HG02885 (cell line): Measurements from ENCODE around the gene TBL2.
"Not testable (repeated sequence)": the region's sequence is repeated elsewhere in the genome, so short reads cannot be mapped to it uniquely, and the experiment has no call there.

Source experiments
- ATAC-seq: cut with Tn5 transposase; IDR thresholded peaks from one replicate; pipeline ENCODE4 v1.9.1; 2021; ENCODE audit warnings: mild to moderate bottlenecking; ENCODE audit not compliant: unreplicated experiment, poor library complexity

The TBL2 gene

GRCh38 chr7:73572767-73573186 is 5.6 kb downstream of the TBL2 start:
- no peak for ATAC-seq

- ATAC-seq, result no peak
Observed at GRCh38 chr7:73570977-73571376, 7.4 kb downstream of the TBL2 start.

DNA sequence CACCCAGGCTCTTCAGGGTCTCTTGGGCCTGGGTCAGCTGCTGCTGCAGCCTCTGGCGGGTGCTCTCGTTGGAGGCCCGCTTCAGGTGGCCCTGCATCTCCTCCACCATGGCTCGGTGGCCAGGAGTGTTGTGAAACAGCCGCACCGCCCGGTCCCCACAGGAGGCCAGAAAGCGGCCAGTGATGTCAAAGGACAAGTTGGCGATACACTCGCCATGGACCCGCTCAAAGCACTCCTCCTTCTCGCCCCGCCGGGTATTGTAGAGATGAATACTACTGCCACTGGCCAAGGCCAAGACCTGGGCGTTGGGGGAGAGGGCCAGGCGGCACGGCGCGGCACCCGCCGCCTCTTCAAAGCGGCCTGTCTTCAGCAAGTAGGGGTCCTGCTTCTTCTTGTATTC is 7.9 kb downstream of the TBL2 start:
- ATAC-seq, result no peak

DNA sequence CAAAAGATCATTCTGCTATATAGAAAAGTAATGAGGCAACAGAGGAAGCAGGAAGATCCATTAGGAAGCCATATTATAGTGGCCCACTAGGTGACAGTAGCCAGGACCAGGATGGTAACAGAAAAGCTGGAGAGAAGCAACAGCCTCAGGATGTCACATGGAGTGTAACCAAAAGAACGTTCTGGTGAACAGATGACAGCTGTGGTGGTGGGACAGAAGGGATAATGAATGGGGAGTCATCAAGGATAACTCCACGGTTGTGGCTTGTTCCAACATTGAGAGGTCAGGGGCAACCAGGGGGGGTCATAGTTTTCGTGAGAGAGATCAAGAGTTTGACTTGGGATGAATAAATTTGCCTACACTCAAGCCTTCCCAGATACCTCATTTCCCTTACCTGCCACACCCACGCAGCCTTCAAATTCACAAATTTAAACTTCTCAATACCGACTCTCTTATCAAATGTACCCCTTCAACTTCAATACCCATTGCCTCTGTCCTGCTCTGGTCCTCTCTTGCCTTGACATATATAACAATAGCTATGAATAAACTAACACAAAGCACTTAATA is 9.3 kb downstream of the TBL2 start:
- ATAC-seq, result no peak

GRCh38 chr7:73567846-73568685 is 10.3 kb downstream of the TBL2 start:
- no peak for ATAC-seq

DNA sequence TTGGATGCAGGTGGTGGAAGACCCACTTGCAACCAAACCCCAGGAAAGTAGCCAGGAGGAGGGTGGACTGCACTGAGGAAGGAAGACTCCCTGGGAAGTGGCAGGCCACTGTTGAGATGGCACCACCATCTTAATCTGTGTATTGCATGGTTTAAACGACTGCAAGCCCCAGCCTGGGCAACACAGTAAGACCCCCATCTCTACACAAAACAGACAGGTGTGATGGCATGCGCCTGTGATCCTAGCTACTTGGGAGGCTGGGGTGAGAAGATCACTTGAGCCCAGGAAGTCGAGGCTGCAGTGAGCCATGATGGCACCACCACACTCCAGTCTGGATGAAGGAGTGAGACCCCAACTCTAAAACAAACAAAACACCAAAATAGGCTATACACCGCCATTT is 11.2 kb downstream of the TBL2 start:
- no peak for ATAC-seq

DNA sequence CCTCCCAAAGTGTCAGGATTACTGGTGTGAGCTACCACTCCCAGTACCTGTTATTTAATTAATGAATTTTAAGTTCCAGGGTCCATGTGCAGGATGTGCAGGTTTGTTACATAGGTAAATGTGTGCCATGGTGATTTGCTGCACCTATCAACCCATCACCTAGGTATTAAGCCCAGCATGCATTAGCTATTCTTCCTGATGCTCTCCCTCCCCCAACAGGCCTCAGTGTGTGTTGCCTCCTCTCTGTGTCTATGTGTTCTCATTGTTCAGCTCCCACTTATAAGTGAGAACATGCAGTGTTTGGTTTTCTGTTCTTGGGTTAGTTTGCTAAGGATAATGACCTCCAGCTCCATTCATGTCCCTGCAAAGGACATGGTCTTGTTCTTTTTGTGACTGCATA is 11.9 kb downstream of the TBL2 start:
- ATAC-seq, result not testable (repeated sequence)

- ATAC-seq, result no peak
Observed at GRCh38 chr7:73565675-73566340, 12.6 kb downstream of the TBL2 start.

DNA sequence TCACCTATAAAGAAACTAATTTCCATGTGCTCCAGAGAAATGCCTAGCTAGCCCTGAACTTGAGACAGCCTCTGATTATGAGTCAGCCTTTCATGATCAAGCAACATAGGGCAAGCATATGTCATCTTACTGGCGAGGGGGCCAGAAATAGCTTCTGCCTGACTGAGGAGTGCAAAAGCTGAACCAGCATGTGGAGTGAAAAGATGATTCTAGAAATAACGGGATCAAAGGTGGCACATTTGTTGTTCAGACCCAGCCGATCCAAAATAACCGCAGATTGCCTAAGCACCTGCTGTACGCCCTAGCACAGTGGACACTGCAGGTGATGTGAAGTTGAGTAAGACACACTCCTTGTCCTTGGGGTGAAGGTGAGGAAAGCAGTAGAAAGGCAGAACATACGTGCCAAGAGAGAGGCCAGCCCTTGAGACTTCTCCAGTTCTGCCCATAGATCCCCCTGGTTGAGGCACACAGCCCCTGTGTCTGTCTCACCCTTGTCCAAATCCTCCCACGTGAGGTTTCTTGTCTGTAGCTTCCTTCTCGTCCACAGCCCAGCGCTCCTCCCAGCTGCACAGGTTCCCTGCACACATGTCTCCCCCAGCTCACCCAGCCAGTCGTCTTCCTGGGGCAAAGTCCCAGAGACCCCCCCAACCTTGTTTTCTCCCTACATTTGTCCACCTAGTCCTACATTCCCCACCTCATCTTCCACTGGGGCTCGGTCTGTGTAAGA is 18.1 kb downstream of the TBL2 start:
- ATAC-seq, result no peak

GRCh38 chr7:73557397-73558257 is 20.8 kb downstream of the TBL2 start, which contains the start of gene BCL7B:
BCL7B (minus strand) TSS chr7:73557690; CDS start chr7:73557578, 112 bp downstream.
- peak; percentile 53 for ATAC-seq

DNA sequence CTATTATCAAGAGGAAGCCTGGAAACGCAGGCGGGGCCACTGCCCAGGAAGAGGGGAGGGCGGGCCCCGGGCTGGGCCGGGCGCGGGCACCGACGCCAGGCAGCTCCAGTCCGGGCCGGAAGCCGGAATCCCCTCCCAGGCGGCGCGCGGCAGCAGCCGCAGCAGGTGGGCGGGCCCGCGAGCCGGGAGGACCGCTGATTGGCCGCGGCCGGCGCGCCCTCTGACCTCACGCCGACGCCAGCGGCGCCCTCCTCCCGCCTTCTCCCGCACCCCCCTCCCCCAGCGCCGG is 21.3 kb downstream of the TBL2 start:
- peak; percentile 84 for ATAC-seq

GRCh38 chr7:73556208-73557107 is 21.9 kb downstream of the TBL2 start:
- no peak for ATAC-seq

GRCh38 chr7:73555411-73555982 is 22.9 kb downstream of the TBL2 start:
- no peak for ATAC-seq

DNA sequence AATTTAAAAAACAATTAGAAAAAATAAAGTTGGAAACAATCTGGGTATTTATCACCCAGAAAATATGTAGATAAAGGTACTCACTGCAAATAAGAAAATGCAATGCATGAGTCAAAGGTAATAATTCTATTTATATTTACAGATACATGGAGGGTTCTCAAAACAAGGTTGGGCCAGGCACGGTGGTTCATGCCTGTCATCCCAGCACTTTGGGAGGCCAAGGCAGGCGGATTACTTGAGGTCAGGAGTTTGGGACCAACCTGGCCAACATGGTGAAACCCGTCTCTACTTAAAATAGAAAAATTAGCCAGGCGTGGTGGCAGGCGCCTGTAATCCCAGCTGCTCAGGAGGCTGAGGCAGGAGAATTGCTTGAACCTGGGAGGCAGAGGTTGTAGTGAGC is 28.3 kb downstream of the TBL2 start:
- not testable (repeated sequence) for ATAC-seq

- ATAC-seq, result no peak
Observed at GRCh38 chr7:73549176-73549575, 29.2 kb downstream of the TBL2 start.

GRCh38 chr7:73547841-73548240 is 30.5 kb downstream of the TBL2 start:
- ATAC-seq, result no peak

GRCh38 chr7:73544678-73545077 is 33.7 kb downstream of the TBL2 start:
- ATAC-seq, result no peak

DNA sequence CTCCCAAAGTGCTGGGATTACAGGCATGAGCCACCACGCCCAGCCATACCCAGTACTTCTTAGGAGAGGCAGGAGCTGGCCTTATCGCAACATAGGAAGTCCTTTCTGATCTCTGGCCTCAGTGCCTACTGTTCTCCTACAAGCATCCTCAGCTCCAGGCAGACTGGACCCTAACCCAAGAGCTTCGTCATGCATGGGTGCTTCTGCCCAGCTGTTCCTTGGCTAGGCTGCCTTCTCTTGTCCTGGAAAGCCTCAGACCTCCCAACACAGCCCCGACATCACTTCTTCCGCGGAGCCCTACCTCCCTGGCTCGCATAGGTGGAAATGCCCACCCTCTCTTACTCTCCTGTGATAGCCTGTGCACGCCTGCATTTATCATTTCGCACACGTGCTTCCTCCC is 36.7 kb downstream of the TBL2 start:
- no peak for ATAC-seq

- no peak for ATAC-seq
Observed at GRCh38 chr7:73539709-73540108, 38.7 kb downstream of the TBL2 start.
